DOHH2 (cell line): ENCODE data around the gene NLE1.

Experiments used
- H3F3A ChIP-seq: fragments of 200-600 bp; sonication (generic), shearing (Covaris generic); 2 replicates; pipeline ENCODE4 v1.6.0; 2016; ENCODE audit warnings: antibody characterized with exemption, mild to moderate bottlenecking; ENCODE audit not compliant: control insufficient read depth, insufficient read depth
- H3K27ac ChIP-seq: fragments of 200-600 bp; sonication (generic); 2 replicates; pipeline ENCODE4 v1.5.1; 2014; ENCODE audit warnings: low read depth, mild to moderate bottlenecking, low read length, moderate library complexity
- H3K27me3 ChIP-seq: fragments of 200-600 bp; sonication (generic); 2 replicates; pipeline ENCODE4 v1.6.1; 2014; ENCODE audit warnings: mild to moderate bottlenecking, low read length, mixed read lengths; ENCODE audit not compliant: control insufficient read depth
- H3K36me3 ChIP-seq: fragments of 200-600 bp; sonication (generic); 2 replicates; pipeline ENCODE4 v1.6.1; 2014; ENCODE audit warnings: mild to moderate bottlenecking, low read length, moderate library complexity, mixed read lengths; ENCODE audit not compliant: control insufficient read depth
- H3K4me1 ChIP-seq: fragments of 200-600 bp; sonication (generic); 2 replicates; pipeline ENCODE4 v1.6.1; 2014; ENCODE audit warnings: mild to moderate bottlenecking, low read length, mixed read lengths; ENCODE audit not compliant: control insufficient read depth
- H3K4me2 ChIP-seq: fragments of 200-600 bp; sonication (generic); 2 replicates; pipeline ENCODE4 v1.6.0; 2014; ENCODE audit warnings: mild to moderate bottlenecking, low read length, moderate library complexity
- H3K4me3 ChIP-seq: fragments of 200-600 bp; sonication (generic); 2 replicates; pipeline ENCODE4 v1.5.1; 2014; ENCODE audit warnings: mild to moderate bottlenecking, low read length, mixed read lengths
- H3K79me2 ChIP-seq: fragments of 200-600 bp; sonication (generic); 2 replicates; pipeline ENCODE4 v1.6.1; 2014; ENCODE audit warnings: mild to moderate bottlenecking, low read length, mixed read lengths; ENCODE audit not compliant: control insufficient read depth
- H3K9me2 ChIP-seq: fragments of 200-600 bp; sonication (generic); replicated peaks from 2 replicates; pipeline ENCODE4 v1.6.1; 2014; ENCODE audit warnings: mild to moderate bottlenecking, low read length, mixed read lengths; ENCODE audit not compliant: control insufficient read depth
- H3K9me3 ChIP-seq: fragments of 200-600 bp; sonication (generic); 2 replicates; pipeline ENCODE4 v1.6.1; 2014; ENCODE audit warnings: antibody characterized with exemption, low read length, mixed read lengths; ENCODE audit not compliant: control insufficient read depth, insufficient read depth
- H4K20me1 ChIP-seq: fragments of 200-600 bp; sonication (generic); 2 replicates; pipeline ENCODE4 v1.6.0; 2014; ENCODE audit warnings: low read depth, mild to moderate bottlenecking, antibody characterized with exemption, low read length, moderate library complexity; ENCODE audit not compliant: control insufficient read depth, insufficient read depth
- CTCF ChIP-seq: fragments of 200-600 bp; sonication (generic); IDR thresholded peaks from one replicate; pipeline ENCODE4 v1.5.1; 2014; ENCODE audit warnings: antibody characterized with exemption, mild to moderate bottlenecking, low read depth, low read length; ENCODE audit not compliant: poor library complexity, severe bottlenecking
- EZH2phosphoT487 ChIP-seq: fragments of 200-600 bp; sonication (generic); IDR thresholded peaks from 2 replicates; pipeline ENCODE4 v1.6.1; 2017; ENCODE audit warnings: borderline replicate concordance, mild to moderate bottlenecking, antibody characterized with exemption, low read length, moderate library complexity, mixed read lengths

Gene NLE1

DNA sequence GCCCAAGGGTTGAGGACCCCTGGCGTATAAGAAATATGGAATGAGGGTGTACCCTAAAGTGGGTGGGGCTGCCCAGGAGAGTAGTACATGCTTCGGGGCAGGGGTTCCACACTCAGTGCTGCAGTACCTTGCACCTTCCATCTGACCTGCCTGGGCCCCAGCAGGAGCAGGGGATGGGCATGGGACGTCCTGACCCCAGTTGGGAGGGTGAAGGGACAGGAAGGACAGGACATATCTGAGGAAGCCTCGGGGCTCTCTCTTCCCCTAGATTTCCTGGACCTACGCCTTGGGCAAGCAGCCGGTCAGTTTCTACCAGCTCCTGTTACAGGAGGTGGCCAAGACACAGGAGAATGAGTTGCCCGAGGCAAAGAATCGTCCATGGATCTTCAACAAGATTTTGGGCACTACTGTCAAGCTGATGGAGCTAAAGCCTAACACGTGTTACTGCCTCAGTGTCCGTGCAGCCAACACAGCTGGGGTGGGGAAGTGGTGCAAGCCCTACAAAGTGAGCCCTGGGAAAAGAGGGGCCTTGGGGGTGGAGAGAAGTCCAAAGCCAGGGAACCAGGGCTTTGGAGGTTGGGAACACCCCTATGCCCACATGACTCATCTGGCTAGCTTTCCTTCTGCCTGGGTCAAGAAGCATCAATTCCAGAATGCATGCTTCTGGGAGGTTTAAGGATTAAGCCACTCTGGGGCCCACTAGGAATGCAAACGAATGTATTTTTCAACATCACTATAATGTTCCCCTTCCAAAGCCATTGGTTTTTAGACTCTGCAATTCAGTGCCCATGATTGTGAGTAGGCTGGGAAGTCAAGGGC, 12.7 kb downstream of the NLE1 start:
- Histone ChIP-seq H3K79me2 (no peaks in the 10 kb centered on the region), H3F3A (0 out of 2 replicates have a peak, but pooled peaks cover 4% of the 10 kb centered on the region), H3K27me3 (no peaks in the 10 kb centered on the region), H3K9me3 (no peaks in the 10 kb centered on the region), H4K20me1 (no peaks in the 10 kb centered on the region), H3K4me3 (no peak overlapping the region), H3K4me2 (no peak overlapping the region), H3K36me3 (peaks cover 46% of the 10 kb centered on the region), H3K4me1 (no peaks in the 10 kb centered on the region), H3K9me2 (no peaks in the 10 kb centered on the region), H3K27ac (no peak overlapping the region)
- TF ChIP-seq EZH2phosphoT487 (no peak), CTCF (no peak)

DNA sequence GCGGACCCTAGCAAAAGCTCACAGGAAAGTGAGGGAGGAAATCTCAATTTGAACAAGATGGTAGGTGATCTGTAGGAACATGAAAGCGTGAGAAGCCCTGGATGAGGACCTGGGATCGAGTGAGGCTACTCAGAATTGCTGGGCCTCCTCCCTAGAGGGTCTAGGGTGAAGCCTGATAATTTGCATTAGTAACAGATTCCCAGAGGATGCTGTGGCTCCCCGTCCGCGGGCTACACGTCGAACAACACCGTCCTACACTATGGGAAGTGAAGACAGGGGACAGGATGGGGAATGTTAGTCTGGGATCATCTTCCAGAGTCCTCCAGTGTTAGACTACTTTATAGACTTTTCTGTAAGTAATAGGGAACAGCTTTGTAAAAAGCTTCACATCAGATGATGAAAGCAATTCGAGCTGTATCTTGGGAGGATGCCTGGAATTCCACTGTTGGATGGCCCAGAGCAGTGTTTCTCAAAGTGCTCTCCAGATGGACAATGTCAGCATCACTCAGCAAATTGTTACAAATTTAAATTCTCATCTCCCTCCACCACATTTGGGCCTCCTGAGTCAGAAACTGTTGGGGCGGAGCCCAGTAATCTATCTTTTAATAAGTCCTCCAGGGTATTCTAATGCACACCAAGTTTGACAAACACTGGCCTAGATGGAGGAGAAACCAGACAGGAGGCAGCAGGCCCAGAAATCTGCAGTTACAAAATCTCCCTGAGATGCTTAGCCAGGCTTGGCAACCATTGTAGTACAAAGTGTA, 14.2 kb downstream of the NLE1 start:
- H3F3A ChIP-seq = 0 out of 2 replicates have a peak, but pooled peaks cover 4% of the 10 kb centered on the region
- H3K4me1 ChIP-seq = no peaks in the 10 kb centered on the region
- H3K36me3 ChIP-seq = peaks cover 32% of the 10 kb centered on the region
- H3K4me3 ChIP-seq = no peak overlapping the region
- no peaks in the 10 kb centered on the region for H3K79me2 ChIP-seq
- no peaks in the 10 kb centered on the region for H4K20me1 ChIP-seq
- no peak overlapping the region for H3K27ac ChIP-seq
- H3K27me3 ChIP-seq = no peaks in the 10 kb centered on the region
- H3K4me2 ChIP-seq = no peak overlapping the region
- H3K9me3 ChIP-seq = no peaks in the 10 kb centered on the region
- no peaks in the 10 kb centered on the region for H3K9me2 ChIP-seq
- TF ChIP-seq CTCF (no peak), EZH2phosphoT487 (no peak)

GRCh38 chr17:35121315-35121714, 20.8 kb downstream of the NLE1 start, which contains the start of gene FNDC8:
Gene FNDC8, plus strand, starts transcription at chr17:35121615. Its CDS starts 79 bp downstream, at chr17:35121694.
- no peaks in the 10 kb centered on the region for H3K9me2 ChIP-seq
- H3K9me3 ChIP-seq = no peaks in the 10 kb centered on the region
- peaks cover 22% of the 10 kb centered on the region for H3K36me3 ChIP-seq
- no peaks in the 10 kb centered on the region for H3F3A ChIP-seq
- H3K79me2 ChIP-seq = peaks cover 31% of the 10 kb centered on the region
- H3K27me3 ChIP-seq = no peaks in the 10 kb centered on the region
- TF ChIP-seq CTCF (no peak), EZH2phosphoT487 (no peak)
- H4K20me1 ChIP-seq = no peaks in the 10 kb centered on the region
- H3K4me2 ChIP-seq = no peak within 1 kb of the TSS
- no peak within 1 kb of the TSS for H3K27ac ChIP-seq
- peaks cover 19% of the 10 kb centered on the region for H3K4me1 ChIP-seq
- no peak within 1 kb of the TSS for H3K4me3 ChIP-seq
